Smooth muscle cell (in vitro differentiated cells): Measurements from ENCODE around the gene TPST1. TPM values are rescaled to one million over a fixed set of nuclear protein-coding genes. Genes with fewer than 3 reads are reported as not detected.
A peak's percentile ranks its signal among the peaks of the same experiment; 100 is the strongest.
"Not testable (repeated sequence)": the region's sequence is repeated elsewhere in the genome, so short reads cannot be mapped to it uniquely, and the experiment has no call there.

Experiments used
- DNase-seq: peaks from one replicate; lab custom pipeline; 2025; ENCODE audit not compliant: unreplicated experiment; lab: John Stamatoyannopoulos, UW
- H2AFZ ChIP-seq: fragments of 200-600 bp; sonication (generic); 2 replicates; pipeline ENCODE4 v1.6.0; 2016; ENCODE audit warnings: antibody characterized with exemption, low read depth, mild to moderate bottlenecking
- H3F3A ChIP-seq: fragments of 200-600 bp; sonication (generic); 2 replicates; pipeline ENCODE4 v1.6.0; 2017; ENCODE audit warnings: antibody characterized with exemption, low read depth
- H3K27ac ChIP-seq: fragments of 200-600 bp; sonication (generic); 2 replicates; pipeline ENCODE4 v1.5.1; 2016; ENCODE audit warnings: low read depth, mild to moderate bottlenecking
- H3K27me3 ChIP-seq: fragments of 200-600 bp; sonication (generic); 2 replicates; pipeline ENCODE4 v1.6.1; 2016; ENCODE audit warnings: low read depth, mild to moderate bottlenecking
- H3K36me3 ChIP-seq: fragments of 200-600 bp; sonication (generic); 2 replicates; pipeline ENCODE4 v1.5.1; 2016; ENCODE audit warnings: low read depth
- H3K4me1 ChIP-seq: fragments of 200-600 bp; sonication (generic); 2 replicates; pipeline ENCODE4 v1.5.1; 2016; ENCODE audit warnings: low read depth
- H3K4me2 ChIP-seq: fragments of 200-600 bp; sonication (generic); 2 replicates; pipeline ENCODE4 v1.6.0; 2016; ENCODE audit warnings: mild to moderate bottlenecking
- H3K4me3 ChIP-seq: fragments of 200-600 bp; sonication (generic); 2 replicates; pipeline ENCODE4 v1.5.1; 2016; ENCODE audit warnings: mild to moderate bottlenecking
- H3K79me2 ChIP-seq: fragments of 200-600 bp; sonication (generic); 2 replicates; pipeline ENCODE4 v1.6.0; 2016; ENCODE audit warnings: low read depth, mild to moderate bottlenecking
- H3K9ac ChIP-seq: fragments of 200-600 bp; sonication (generic); 2 replicates; pipeline ENCODE4 v1.6.0; 2016; ENCODE audit warnings: low read depth
- H3K9me3 ChIP-seq: fragments of 200-600 bp; sonication (generic); replicated peaks from 2 replicates; pipeline ENCODE4 v1.5.1; 2016; ENCODE audit warnings: low read depth
- H4K20me1 ChIP-seq: fragments of 200-600 bp; sonication (generic); 2 replicates; pipeline ENCODE4 v1.6.0; 2016; ENCODE audit warnings: low read depth
- CTCF ChIP-seq: fragments of 200-600 bp; sonication (generic); IDR thresholded peaks from 2 replicates; pipeline ENCODE4 v1.5.1; 2017; ENCODE audit warnings: borderline replicate concordance, mild to moderate bottlenecking, antibody characterized with exemption; ENCODE audit not compliant: insufficient read depth, poor library complexity, severe bottlenecking
- WGBS: methylation state at CpG from one replicate; pipeline ENCODE4 v1.1.7; 2016; ENCODE audit warnings: low lambda C conversion rate; 5-methylcytosine and 5-hydroxymethylcytosine counted together
- polyA plus RNA-seq: library from polyadenylated mRNA; unstranded; fragments of >200 nt; fragmentation: Nextera tagmentation; extraction: Ambion mirVana; gene quantifications from 2 replicates; pipeline ENCODE4 v1.2.1, GENCODE V29; 2016
- total RNA-seq: library from RNA; depleted of rRNA; stranded (reverse); fragments of >200 nt; gene quantifications from 2 replicates; pipeline ENCODE4 v1.2.3, GENCODE V29; 2014

TPST1 gene
- total and polyA plus RNA-seq, 2 experiments from 2014 or later: 133 to 139 TPM

- no peak overlapping the region for H3K4me3 ChIP-seq
- peaks cover 57% of the 10 kb centered on the region for H4K20me1 ChIP-seq
- H3K4me1 ChIP-seq: peaks cover 4% of the 10 kb centered on the region
- TF ChIP-seq CTCF: no peak
- peaks cover 91% of the 10 kb centered on the region for H3K79me2 ChIP-seq
- peaks cover 15% of the 10 kb centered on the region for H3F3A ChIP-seq
- peak overlapping the region; percentile 72 for H3K27ac ChIP-seq
- H3K36me3 ChIP-seq: no peaks in the 10 kb centered on the region
- H2AFZ ChIP-seq: no peak overlapping the region
- no peak for DNase-seq
- H3K9ac ChIP-seq: no peak overlapping the region
- H3K4me2 ChIP-seq: no peak overlapping the region
- H3K27me3 ChIP-seq: no peaks in the 10 kb centered on the region
- no peaks in the 10 kb centered on the region for H3K9me3 ChIP-seq
These were observed 116.1 kb downstream of the TPST1 start for GRCh38 chr7:66321283-66321682.

DNA sequence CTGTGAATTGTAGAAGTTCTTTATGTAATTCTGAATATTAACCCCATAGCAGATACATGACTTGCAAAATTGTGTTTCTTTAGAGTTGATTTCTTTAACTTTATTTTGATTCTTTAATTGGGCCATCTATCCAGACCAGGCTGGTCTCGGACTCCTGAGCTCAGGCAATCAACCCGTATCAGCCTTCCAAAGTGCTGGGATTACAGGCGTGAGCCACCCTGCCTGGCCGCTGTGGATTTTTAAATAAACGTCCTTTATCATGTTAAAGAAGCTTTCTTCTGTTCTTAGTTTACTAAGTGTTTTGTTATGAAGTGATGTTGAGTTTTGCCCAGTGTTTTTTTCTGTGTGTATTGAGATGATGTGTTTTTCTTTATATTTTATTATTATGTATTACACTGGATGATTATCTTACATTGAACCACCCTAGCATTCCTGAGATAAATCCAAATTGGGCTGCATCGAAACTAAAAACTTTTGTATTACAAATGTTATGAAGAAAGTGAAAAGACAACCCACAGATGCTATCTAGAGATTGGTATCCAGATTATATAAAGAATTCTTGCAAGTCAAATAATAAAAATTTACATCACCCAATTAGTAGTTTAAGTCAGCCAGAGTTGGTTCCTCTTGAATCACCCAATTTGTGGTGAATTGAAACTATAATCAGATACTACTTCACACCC is 118.1 kb downstream of the TPST1 start:
- H3K4me2 ChIP-seq: peak overlapping the region; percentile 31
- no peak overlapping the region for H3K4me3 ChIP-seq
- H2AFZ ChIP-seq: no peak overlapping the region
- H3F3A ChIP-seq: peaks cover 18% of the 10 kb centered on the region
- no peaks in the 10 kb centered on the region for H3K36me3 ChIP-seq
- no peak for TF ChIP-seq CTCF
- H3K27ac ChIP-seq: peak overlapping the region; percentile 72
- H3K4me1 ChIP-seq: peaks cover 6% of the 10 kb centered on the region
- no peak overlapping the region for H3K9ac ChIP-seq
- no peak for DNase-seq
- 46% methylated on average over 6 of the region's 6 CpGs for WGBS
- peaks cover 84% of the 10 kb centered on the region for H3K79me2 ChIP-seq
- H3K9me3 ChIP-seq: no peaks in the 10 kb centered on the region
- no peaks in the 10 kb centered on the region for H3K27me3 ChIP-seq
- H4K20me1 ChIP-seq: peaks cover 57% of the 10 kb centered on the region

DNA sequence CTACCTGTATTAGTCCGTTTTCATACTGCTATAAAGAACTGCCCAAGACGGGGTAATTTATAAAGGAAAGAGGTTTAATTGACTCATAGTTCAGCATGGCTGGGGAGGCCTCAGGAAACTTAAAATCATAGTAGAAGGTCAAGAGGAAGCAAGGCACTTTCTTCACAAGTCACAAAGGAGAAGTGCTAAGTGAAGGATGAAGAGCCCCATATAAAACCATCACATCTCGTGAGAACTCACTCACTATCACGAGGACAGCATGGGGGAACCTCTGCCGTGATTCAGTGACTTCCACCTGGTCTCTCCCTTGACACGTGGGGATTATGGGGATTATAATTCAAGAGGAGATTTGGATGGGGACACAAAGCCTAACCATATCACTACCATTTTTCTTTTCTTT is 119.9 kb downstream of the TPST1 start:
- H3K4me1 ChIP-seq, DNase-seq, H3K27me3 ChIP-seq, H2AFZ ChIP-seq, H3K36me3 ChIP-seq, H3K9me3 ChIP-seq, H3K27ac ChIP-seq, H3K4me3 ChIP-seq, H3K9ac ChIP-seq: not testable (repeated sequence)
- Histone ChIP-seq H3K4me2 (peak overlapping the region; percentile 1), H3K79me2 (peaks cover 77% of the 10 kb centered on the region), H4K20me1 (peaks cover 50% of the 10 kb centered on the region), H3F3A (peaks cover 18% of the 10 kb centered on the region)
- 60% methylated on average over 6 of the region's 6 CpGs for WGBS

GRCh38 chr7:66326501-66327215 is 121.5 kb downstream of the TPST1 start:
- Histone ChIP-seq H3K9ac (no peak overlapping the region), H3K4me3 (no peak overlapping the region), H3F3A (peaks cover 18% of the 10 kb centered on the region), H2AFZ (no peak overlapping the region), H3K4me1 (peaks cover 6% of the 10 kb centered on the region), H3K79me2 (peaks cover 75% of the 10 kb centered on the region), H3K9me3 (no peaks in the 10 kb centered on the region), H3K27me3 (no peaks in the 10 kb centered on the region), H3K27ac (peak overlapping the region; percentile 66), H3K4me2 (peak overlapping the region; percentile 54), H3K36me3 (no peaks in the 10 kb centered on the region), H4K20me1 (peaks cover 66% of the 10 kb centered on the region)
- DNase-seq: no peak
- WGBS: 28% methylated on average over 1 of the region's 1 CpG
- no peak for TF ChIP-seq CTCF
